Left ventricle myocardium inferior (tissue), 1 donor: ENCODE measurements around the gene KIF19. TPM values are rescaled to one million over a fixed set of nuclear protein-coding genes. Genes with fewer than 3 reads are reported as not detected.

Experiments used
- DNase-seq: peaks from one replicate; pipeline ENCODE4 v3.0.0-alpha.2; 2020
- H3K27ac ChIP-seq: fragments of 200-600 bp; replicated peaks from 2 replicates; pipeline ENCODE4 v1.8.0; 2021
- H3K27me3 ChIP-seq: fragments of 200-600 bp; 2 replicates; pipeline ENCODE4 v1.8.0; 2021; ENCODE audit warnings: low read depth
- H3K36me3 ChIP-seq: fragments of 200-600 bp; 2 replicates; pipeline ENCODE4 v1.8.0; 2021
- H3K4me1 ChIP-seq: fragments of 200-600 bp; 2 replicates; pipeline ENCODE4 v1.8.0; 2021
- H3K4me3 ChIP-seq: fragments of 200-600 bp; 2 replicates; pipeline ENCODE4 v1.8.0; 2021; ENCODE audit warnings: mild to moderate bottlenecking, moderate library complexity
- H3K9me3 ChIP-seq: fragments of 200-600 bp; replicated peaks from 2 replicates; pipeline ENCODE4 v1.8.0; 2021
- CTCF ChIP-seq: fragments of 200-600 bp; IDR thresholded peaks from 2 replicates; pipeline ENCODE4 v1.8.0; 2021; ENCODE audit warnings: antibody characterized with exemption, mild to moderate bottlenecking, borderline replicate concordance
- intact Hi-C: fragments of 100-400 bp; cut with micrococcal nuclease; formaldehyde crosslinking; loops from one replicate; pipeline ENCODE4 v1.11.0; 2022
- total RNA-seq: library from RNA; stranded (reverse); fragmentation: NEBNext Ultra II Directional; extraction: Animal tissue kit (Norgen Biotek cat#: 25700); gene quantifications from one replicate; pipeline ENCODE4 v1.2.1, GENCODE V29; 2021
- donor health status: DM: no; HTN: yes; CAD: no; lungs with severe emphysema.

KIF19 gene
- total RNA-seq, 1 donor from 2014 or later, result 0.08 TPM

GRCh38 chr17:74354123-74354522, 28.1 kb downstream of the KIF19 start:
- intact Hi-C loops, result loop anchor here (10.0 kb wide), 1 partner anchor 49 kb away; no protein-coding TSS in a partner anchor
- TF ChIP-seq CTCF, result peak; percentile 65
- DNase-seq, result peak; percentile 45

GRCh38 chr17:74354561-74354960, 28.5 kb downstream of the KIF19 start:
- DNase-seq, result no peak
- peaks cover 98% of the 10 kb centered on the region for H3K27me3 ChIP-seq
- no peak for TF ChIP-seq CTCF
- H3K4me3 ChIP-seq, result no peak overlapping the region
- H3K4me1 ChIP-seq, result peaks cover 18% of the 10 kb centered on the region
- H3K9me3 ChIP-seq, result no peaks in the 10 kb centered on the region
- no peaks in the 10 kb centered on the region for H3K36me3 ChIP-seq
- H3K27ac ChIP-seq, result no peak overlapping the region
- intact Hi-C loops, result loop anchor here (10.0 kb wide), 1 partner anchor 50 kb away; no protein-coding TSS in a partner anchor

More at GRCh38 chr17:74354123-74354522, 28.1 kb downstream of the KIF19 start:
- Histone ChIP-seq H3K9me3 (no peaks in the 10 kb centered on the region), H3K27me3 (peaks cover 95% of the 10 kb centered on the region), H3K36me3 (no peaks in the 10 kb centered on the region), H3K4me1 (peaks cover 18% of the 10 kb centered on the region), H3K27ac (no peak overlapping the region), H3K4me3 (no peak overlapping the region)

- DNase-seq, result no peak
- H3K9me3 ChIP-seq, result no peaks in the 10 kb centered on the region
- H3K4me1 ChIP-seq, result peaks cover 18% of the 10 kb centered on the region
- no peak overlapping the region for H3K4me3 ChIP-seq
- no peaks in the 10 kb centered on the region for H3K36me3 ChIP-seq
- no peak overlapping the region for H3K27ac ChIP-seq
- no peak for TF ChIP-seq CTCF
- peaks cover 100% of the 10 kb centered on the region for H3K27me3 ChIP-seq
- intact Hi-C loops, result loop anchor here (10.0 kb wide), 1 partner anchor 50 kb away; no protein-coding TSS in a partner anchor
These were observed 29.0 kb downstream of the KIF19 start for GRCh38 chr17:74355065-74355464.

- Histone ChIP-seq H3K27me3 (peaks cover 100% of the 10 kb centered on the region), H3K9me3 (no peaks in the 10 kb centered on the region), H3K27ac (no peak overlapping the region), H3K36me3 (no peaks in the 10 kb centered on the region), H3K4me1 (peaks cover 19% of the 10 kb centered on the region), H3K4me3 (peak overlapping the region; percentile 57)
- no peak for TF ChIP-seq CTCF
- no peak for DNase-seq
- intact Hi-C loops, result loop anchor here (10.0 kb wide), 1 partner anchor 52 kb away; no protein-coding TSS in a partner anchor
These were observed 30.8 kb downstream of the KIF19 start for GRCh38 chr17:74356646-74357465.

GRCh38 chr17:74357466-74357809, 31.4 kb downstream of the KIF19 start:
- intact Hi-C loops, result loop anchor here (10.0 kb wide), 1 partner anchor 53 kb away; no protein-coding TSS in a partner anchor

More at GRCh38 chr17:74357466-74357809, 31.4 kb downstream of the KIF19 start:
- peaks cover 16% of the 10 kb centered on the region for H3K4me1 ChIP-seq
- peaks cover 100% of the 10 kb centered on the region for H3K27me3 ChIP-seq
- DNase-seq, result no peak
- no peak for TF ChIP-seq CTCF
- peak overlapping the region; percentile 57 for H3K4me3 ChIP-seq
- H3K27ac ChIP-seq, result no peak overlapping the region
- no peaks in the 10 kb centered on the region for H3K36me3 ChIP-seq
- no peaks in the 10 kb centered on the region for H3K9me3 ChIP-seq
